LNCaP clone FGC (cell line): ENCODE results near the gene SPRR2A.
"Not testable (repeated sequence)": the region's sequence is repeated elsewhere in the genome, so short reads cannot be mapped to it uniquely, and the experiment has no call there.

Experiments used
- DNase-seq: peaks from one replicate; pipeline ENCODE4 v3.0.0-alpha.2; 2011; ENCODE audit warnings: low read depth
- H3K4me3 ChIP-seq: 2 replicates; pipeline ENCODE4 v1.5.1; 2011; ENCODE audit warnings: mild to moderate bottlenecking, low read depth, low read length, control low read depth
- TF ChIP-seq, protein P1 (sequence below): IDR thresholded peaks from 2 replicates; pipeline ENCODE4 v1.5.1; 2012; ENCODE audit warnings: mild to moderate bottlenecking; ENCODE audit not compliant: control insufficient read depth, insufficient read depth; ENCODE audit errors: extremely low read depth

SPRR2A gene

DNA sequence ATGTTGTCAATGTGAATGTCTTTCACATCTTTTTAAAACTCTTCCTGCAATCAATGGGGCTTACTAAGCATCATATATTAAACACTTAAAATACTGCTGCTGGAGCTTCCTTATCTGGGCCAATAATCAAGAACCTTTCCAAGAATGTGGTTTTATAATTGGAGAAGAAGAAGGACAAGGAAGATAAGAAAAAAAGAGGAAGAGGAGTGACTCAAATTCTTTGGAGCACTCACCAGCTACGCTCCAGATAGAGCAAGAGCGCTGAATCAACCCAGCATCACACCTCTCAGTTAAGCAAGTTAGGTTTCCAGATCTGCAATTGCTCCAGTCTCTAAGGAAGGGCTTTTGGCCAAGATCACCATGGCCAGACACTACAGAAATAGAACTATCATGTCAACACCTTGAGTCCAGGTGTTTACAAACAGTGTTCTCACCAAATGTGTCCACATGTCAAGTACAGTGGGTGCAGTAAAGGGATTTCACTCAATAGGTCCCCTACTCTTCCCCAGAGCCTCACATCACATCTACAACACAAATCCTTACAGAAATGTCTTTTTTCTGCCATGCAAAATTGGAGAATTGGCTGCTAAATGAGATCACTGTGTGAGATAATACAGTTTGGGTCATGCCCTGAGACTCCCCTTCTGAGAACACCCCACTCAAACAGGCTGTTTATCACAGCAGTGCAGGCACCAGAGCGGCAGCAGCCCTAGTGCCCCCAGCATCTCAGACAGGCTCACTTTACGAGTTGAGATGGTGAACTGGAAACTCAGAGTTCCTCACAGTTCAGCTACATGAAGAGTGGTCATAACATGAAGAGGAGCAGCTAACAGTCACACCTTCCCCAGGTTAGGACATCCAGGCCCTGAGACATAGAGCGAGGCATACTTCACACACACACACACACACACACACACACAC is 15.8 kb upstream of the SPRR2A start:
- H3K4me3 ChIP-seq: no peak overlapping the region
- no peak for DNase-seq
- TF ChIP-seq, protein P1, sequence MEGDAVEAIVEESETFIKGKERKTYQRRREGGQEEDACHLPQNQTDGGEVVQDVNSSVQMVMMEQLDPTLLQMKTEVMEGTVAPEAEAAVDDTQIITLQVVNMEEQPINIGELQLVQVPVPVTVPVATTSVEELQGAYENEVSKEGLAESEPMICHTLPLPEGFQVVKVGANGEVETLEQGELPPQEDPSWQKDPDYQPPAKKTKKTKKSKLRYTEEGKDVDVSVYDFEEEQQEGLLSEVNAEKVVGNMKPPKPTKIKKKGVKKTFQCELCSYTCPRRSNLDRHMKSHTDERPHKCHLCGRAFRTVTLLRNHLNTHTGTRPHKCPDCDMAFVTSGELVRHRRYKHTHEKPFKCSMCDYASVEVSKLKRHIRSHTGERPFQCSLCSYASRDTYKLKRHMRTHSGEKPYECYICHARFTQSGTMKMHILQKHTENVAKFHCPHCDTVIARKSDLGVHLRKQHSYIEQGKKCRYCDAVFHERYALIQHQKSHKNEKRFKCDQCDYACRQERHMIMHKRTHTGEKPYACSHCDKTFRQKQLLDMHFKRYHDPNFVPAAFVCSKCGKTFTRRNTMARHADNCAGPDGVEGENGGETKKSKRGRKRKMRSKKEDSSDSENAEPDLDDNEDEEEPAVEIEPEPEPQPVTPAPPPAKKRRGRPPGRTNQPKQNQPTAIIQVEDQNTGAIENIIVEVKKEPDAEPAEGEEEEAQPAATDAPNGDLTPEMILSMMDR: no peak

DNA sequence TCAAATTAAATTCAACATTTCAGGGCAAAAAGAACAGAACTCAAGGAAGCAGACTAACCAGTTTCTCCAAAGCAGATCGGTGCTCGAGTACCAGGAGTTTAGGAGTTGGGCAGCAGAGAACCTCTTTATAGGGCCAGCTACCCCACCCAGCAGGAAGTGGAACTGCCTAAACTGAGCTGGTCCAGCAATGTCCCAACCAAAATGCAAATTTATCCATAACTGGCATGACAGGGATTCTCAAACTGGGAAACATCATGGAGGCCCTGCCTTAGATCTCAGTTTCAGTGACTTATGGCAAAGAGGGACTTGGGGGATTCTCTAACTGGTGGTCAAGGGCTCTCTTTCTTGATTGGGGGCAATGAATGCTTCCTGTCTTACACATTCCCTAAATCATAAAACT is 14.2 kb upstream of the SPRR2A start, which contains the start of gene SPRR2B:
Gene SPRR2B, minus strand, starts transcription at position 101 of the 400 bp plus-strand sequence. CDS start 772 bp downstream, outside the sequence.
- no peak within 1 kb of the TSS for H3K4me3 ChIP-seq
- TF ChIP-seq, protein P1: no peak
- no peak for DNase-seq

DNA sequence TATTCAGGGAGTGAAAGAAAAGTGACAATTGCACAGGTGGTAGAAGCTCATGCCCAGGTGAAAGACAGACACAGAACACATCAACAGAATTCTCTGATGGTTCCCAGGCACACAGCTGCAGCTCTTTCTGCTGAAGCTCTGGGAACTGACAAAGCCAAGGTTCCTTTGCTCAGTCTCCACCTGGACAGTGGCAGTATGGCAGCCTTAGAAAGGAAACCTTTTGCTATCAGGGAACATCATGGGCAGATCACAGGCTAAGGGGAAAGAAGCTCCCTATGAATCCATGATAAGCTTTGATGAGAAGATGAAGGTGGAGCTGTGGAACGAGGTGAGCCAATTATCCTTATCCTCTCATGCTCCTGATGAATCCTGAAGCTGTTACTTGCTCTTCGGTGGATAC is 12.9 kb upstream of the SPRR2A start:
- DNase-seq: no peak
- TF ChIP-seq, protein P1: no peak
- H3K4me3 ChIP-seq: no peak overlapping the region

DNA sequence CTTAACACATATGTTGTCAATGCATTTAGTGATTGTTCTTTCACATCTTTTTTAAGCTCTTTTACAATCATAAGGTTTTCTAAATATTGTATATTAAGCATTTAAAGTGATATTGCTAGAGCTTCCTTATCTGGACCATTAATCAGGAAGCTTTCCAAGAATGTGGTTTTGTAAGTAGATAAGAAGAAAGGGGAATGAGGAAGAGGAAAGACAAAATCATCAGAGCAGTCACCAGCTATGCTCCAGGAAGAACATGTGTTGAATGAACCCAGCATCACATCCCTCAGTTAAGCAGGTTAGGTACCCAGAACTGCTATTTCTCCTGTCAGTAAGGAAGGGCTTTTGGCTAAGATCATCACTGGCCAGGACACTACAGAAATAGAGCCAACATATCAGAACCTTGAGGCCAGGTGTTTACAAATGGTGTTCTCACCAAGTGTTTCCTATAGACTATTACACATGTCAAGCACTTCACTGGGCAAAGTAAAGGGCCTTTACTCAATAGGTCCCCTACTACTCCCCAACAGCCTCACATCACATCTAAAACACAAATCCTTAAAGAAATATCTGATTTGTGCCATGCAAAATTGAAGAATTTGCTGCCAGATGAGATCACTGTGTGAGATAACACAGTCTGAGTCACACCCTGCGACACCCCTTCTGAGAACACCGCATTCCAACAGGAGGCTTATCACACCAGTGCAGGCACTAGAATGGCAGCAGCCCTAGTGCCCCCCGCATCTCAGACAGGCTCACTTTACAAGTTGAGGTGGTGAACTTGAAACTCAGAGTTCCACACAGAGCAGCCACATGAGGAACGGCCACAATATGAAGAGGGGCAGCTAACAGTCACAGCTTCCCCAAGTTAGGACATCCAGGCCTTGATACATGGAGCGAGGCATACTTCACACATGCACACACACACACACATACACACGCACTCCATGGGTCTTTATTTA is 1.8 kb upstream of the SPRR2A start:
- H3K4me3 ChIP-seq: no peak overlapping the region
- DNase-seq: no peak
- TF ChIP-seq, protein P1: no peak

DNA sequence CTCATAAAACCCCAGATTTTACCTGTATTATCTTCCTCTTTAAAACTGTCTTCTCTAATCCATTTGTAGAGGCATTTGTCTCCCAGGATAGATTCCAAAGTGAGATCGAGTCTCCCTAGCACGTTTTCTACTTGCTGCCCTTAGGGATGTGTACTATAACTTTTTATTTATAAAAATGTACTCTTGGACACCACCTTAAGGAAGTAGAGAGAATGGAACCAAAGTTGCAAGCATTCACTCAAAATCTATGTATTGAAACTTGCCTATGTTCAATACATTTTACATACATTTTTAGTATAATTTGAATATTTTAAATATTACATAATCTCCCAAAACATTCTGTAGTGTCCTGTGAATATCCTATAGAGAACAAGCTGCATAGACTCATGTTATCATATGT is 842 bp upstream of the SPRR2A start:
- TF ChIP-seq, protein P1: peak; percentile 25; the same call in 1 of the 2 replicates
- H3K4me3 ChIP-seq: no peak overlapping the region
- no peak for DNase-seq

DNA sequence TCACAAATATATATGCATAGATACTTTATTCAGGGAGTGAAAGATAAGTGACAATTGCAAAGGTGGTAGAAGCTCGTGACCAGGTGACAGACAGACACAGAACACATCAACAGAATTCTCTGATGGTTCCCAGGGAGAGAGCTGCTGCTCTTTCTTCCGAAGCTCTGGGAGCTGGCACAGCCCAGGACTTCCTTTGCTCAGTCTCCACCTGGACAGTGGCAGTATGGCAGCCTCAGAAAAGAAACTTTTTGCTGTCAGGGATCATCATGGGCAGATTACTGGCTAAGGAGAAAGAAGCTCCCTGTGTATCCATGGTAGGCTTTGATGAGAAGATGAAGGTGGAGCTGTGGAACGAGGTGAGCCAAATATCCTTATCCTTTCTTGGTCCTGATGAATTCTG is 1.2 kb downstream of the SPRR2A start:
- not testable (repeated sequence) for H3K4me3 ChIP-seq

DNA sequence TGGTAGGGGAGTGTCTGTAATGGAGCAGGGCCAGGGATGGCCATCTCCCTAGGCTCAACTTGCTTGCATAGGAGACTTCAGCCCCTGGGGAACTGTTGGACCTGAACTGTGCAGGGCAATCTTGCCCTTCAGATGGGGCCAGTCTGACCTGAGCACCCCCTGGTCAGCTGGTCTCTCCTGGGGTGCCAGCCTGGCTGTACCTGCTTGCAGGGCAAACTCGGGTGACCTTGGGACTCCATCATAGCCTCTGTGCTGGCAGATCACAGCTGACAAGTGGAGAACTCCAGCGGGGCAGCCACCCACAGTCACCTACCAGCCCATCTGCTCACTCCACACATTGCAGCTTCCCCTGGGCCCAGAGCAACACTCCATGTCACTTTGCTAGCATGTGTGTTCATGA is 8.1 kb downstream of the SPRR2A start:
- H3K4me3 ChIP-seq: no peak overlapping the region
- TF ChIP-seq, protein P1: no peak
- DNase-seq: no peak

More for the DNA sequence above, 1.2 kb downstream of the SPRR2A start:
- DNase-seq: not testable (repeated sequence)
